ENCODE measurements around the gene NDUFA8.

DNA sequence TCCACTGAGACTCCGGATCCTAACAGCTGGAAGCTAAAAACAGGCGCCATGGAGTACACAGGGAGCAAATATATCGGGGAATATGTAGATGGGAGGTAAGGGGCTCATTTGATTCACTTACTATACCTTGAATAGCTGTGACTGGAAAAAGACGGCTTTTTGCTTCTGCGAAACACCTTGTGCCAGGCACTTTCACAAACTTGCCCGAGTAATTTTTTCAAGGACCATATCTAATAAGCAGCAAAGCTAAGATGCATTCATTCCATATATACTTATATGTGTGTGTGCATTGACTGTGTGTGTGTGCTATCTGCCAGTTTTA is 307 bp upstream of the NDUFA8 start:
- TF ChIP-seq, protein P1, sequence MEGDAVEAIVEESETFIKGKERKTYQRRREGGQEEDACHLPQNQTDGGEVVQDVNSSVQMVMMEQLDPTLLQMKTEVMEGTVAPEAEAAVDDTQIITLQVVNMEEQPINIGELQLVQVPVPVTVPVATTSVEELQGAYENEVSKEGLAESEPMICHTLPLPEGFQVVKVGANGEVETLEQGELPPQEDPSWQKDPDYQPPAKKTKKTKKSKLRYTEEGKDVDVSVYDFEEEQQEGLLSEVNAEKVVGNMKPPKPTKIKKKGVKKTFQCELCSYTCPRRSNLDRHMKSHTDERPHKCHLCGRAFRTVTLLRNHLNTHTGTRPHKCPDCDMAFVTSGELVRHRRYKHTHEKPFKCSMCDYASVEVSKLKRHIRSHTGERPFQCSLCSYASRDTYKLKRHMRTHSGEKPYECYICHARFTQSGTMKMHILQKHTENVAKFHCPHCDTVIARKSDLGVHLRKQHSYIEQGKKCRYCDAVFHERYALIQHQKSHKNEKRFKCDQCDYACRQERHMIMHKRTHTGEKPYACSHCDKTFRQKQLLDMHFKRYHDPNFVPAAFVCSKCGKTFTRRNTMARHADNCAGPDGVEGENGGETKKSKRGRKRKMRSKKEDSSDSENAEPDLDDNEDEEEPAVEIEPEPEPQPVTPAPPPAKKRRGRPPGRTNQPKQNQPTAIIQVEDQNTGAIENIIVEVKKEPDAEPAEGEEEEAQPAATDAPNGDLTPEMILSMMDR (IDR thresholded peaks at IDR 0.05) = no peak
- TF ChIP-seq POLR2AphosphoS5 (IDR thresholded peaks at IDR 0.05) = no peak
- no peak for TF ChIP-seq POLR2A (IDR thresholded peaks at IDR 0.05; ENCODE audit: low read depth)

All from esophagus muscularis mucosa (tissue), 3 donors.